ENCODE results near the gene ASTN2.

ASTN2 gene

GRCh38 chr9:116873937-116874914 lies 540.6 kb downstream of the ASTN2 start:
- no peak for TF ChIP-seq POLR2AphosphoS5 (IDR thresholded peaks at IDR 0.05; ENCODE audit: low read depth, low read length)
- TF ChIP-seq REST (IDR thresholded peaks at IDR 0.05; ENCODE audit: insufficient read depth in 1 of 2, low read depth in 2 of 2, low read length in 2 of 2), result no peak

GRCh38 chr9:116873491-116873890 lies 541.4 kb downstream of the ASTN2 start:
- TF ChIP-seq REST (IDR thresholded peaks at IDR 0.05; ENCODE audit: insufficient read depth in 1 of 2, low read depth in 2 of 2, low read length in 2 of 2) (no peak), FOXP2 (optimal IDR thresholded peaks at IDR 0.05; ENCODE audit: borderline replicate concordance, extremely low read depth, extremely low read length, insufficient read depth) (no peak), TAF1 (IDR thresholded peaks at IDR 0.05; ENCODE audit: borderline replicate concordance, insufficient read depth, low read length) (no peak), POLR2AphosphoS5 (IDR thresholded peaks at IDR 0.05; ENCODE audit: low read depth, low read length) (no peak), SIN3A (IDR thresholded peaks at IDR 0.05; ENCODE audit: borderline replicate concordance, insufficient read depth, low read length) (no peak)

GRCh38 chr9:116870566-116870965 lies 544.3 kb downstream of the ASTN2 start:
- no peak for TF ChIP-seq TAF1 (IDR thresholded peaks at IDR 0.05; ENCODE audit: borderline replicate concordance, insufficient read depth, low read length)
- no peak for TF ChIP-seq REST (IDR thresholded peaks at IDR 0.05; ENCODE audit: insufficient read depth in 1 of 2, low read depth in 2 of 2, low read length in 2 of 2)
- TF ChIP-seq SIN3A (IDR thresholded peaks at IDR 0.05; ENCODE audit: borderline replicate concordance, insufficient read depth, low read length), result no peak
- TF ChIP-seq FOXP2 (optimal IDR thresholded peaks at IDR 0.05; ENCODE audit: borderline replicate concordance, extremely low read depth, extremely low read length, insufficient read depth), result no peak

- TF ChIP-seq POLR2AphosphoS5 (IDR thresholded peaks at IDR 0.05; ENCODE audit: low read depth, low read length), result no peak
- TF ChIP-seq REST (IDR thresholded peaks at IDR 0.05; ENCODE audit: insufficient read depth in 1 of 2, low read depth in 2 of 2, low read length in 2 of 2), result no peak
- TF ChIP-seq FOXP2 (optimal IDR thresholded peaks at IDR 0.05; ENCODE audit: borderline replicate concordance, extremely low read depth, extremely low read length, insufficient read depth), result no peak
- no peak for TF ChIP-seq TAF1 (IDR thresholded peaks at IDR 0.05; ENCODE audit: borderline replicate concordance, insufficient read depth, low read length)
- TF ChIP-seq SIN3A (IDR thresholded peaks at IDR 0.05; ENCODE audit: borderline replicate concordance, insufficient read depth, low read length), result no peak
These were observed 546.7 kb downstream of the ASTN2 start for GRCh38 chr9:116868201-116868600.

Measured in PFSK-1 (cell line).